Mammary epithelial cell (primary cell): ENCODE data around the gene GZMB.

ENCODE experiments used
- CTCF ChIP-seq, 2 donors: IDR thresholded peaks in 1 of 2; conservative IDR thresholded peaks in 1 of 2; 2 replicates each; pipeline ENCODE4 v1.5.1; 2011 to 2012; ENCODE audit warnings: inconsistent platforms in 2 of 2, low read length in 2 of 2, mild to moderate bottlenecking in 2 of 2, control low read depth in 1 of 2, low read depth in 1 of 2; ENCODE audit not compliant: insufficient read depth in 1 of 2; ENCODE audit errors: extremely low read depth in 1 of 2
- EZH2 ChIP-seq: IDR thresholded peaks from 2 replicates; pipeline ENCODE4 v1.6.1; 2012; ENCODE audit warnings: low read length, inconsistent platforms, borderline replicate concordance

GRCh38 chr14:24681056-24681455 is 47.1 kb upstream of the GZMB start:
- TF ChIP-seq CTCF (conservative IDR thresholded peaks at IDR 0.05 in 1 of 2, IDR thresholded peaks at IDR 0.05 in 1 of 2; ENCODE audit: extremely low read depth in 1 of 2, insufficient read depth in 1 of 2, low read depth in 1 of 2, low read length in 2 of 2) (no peak), EZH2 (no peak)
